HS-5 (cell line): ENCODE data around the gene APOA4.

Experiments
- DNase-seq: peaks from one replicate; pipeline ENCODE4 v3.0.0-alpha.2; 2012; ENCODE audit warnings: low read depth

APOA4 gene

GRCh38 chr11:116823031-116823843 is at the start of gene APOA4:
Gene APOA4 (minus strand): TSS chr11:116823304. CDS start chr11:116823191, 113 bp downstream.
- no peak for DNase-seq

GRCh38 chr11:116871248-116871647 is 48.1 kb upstream of the APOA4 start:
- peak; percentile 78 for DNase-seq

GRCh38 chr11:116870054-116870453 is 47.0 kb upstream of the APOA4 start:
- DNase-seq, result no peak

GRCh38 chr11:116869610-116870009 is 46.5 kb upstream of the APOA4 start:
- DNase-seq, result no peak

GRCh38 chr11:116868066-116868465 is 45.0 kb upstream of the APOA4 start:
- no peak for DNase-seq

GRCh38 chr11:116867619-116868018 is 44.5 kb upstream of the APOA4 start:
- DNase-seq, result no peak

- no peak for DNase-seq
These were observed 43.8 kb upstream of the APOA4 start for GRCh38 chr11:116866804-116867455.

- DNase-seq, result peak; percentile 41
These were observed 42.6 kb upstream of the APOA4 start for GRCh38 chr11:116865696-116866095.

GRCh38 chr11:116864531-116864930 is 41.4 kb upstream of the APOA4 start:
- no peak for DNase-seq

- DNase-seq, result no peak
These were observed 39.8 kb upstream of the APOA4 start for GRCh38 chr11:116862951-116863350.

GRCh38 chr11:116862185-116862584 is 39.1 kb upstream of the APOA4 start:
- no peak for DNase-seq

- peak; percentile 84 for DNase-seq
These were observed 38.4 kb upstream of the APOA4 start for GRCh38 chr11:116861539-116861938.

GRCh38 chr11:116860303-116860702 is 37.2 kb upstream of the APOA4 start:
- DNase-seq, result no peak

- no peak for DNase-seq
These were observed 36.1 kb upstream of the APOA4 start for GRCh38 chr11:116859175-116859574.

- no peak for DNase-seq
These were observed 34.8 kb upstream of the APOA4 start for GRCh38 chr11:116857936-116858335.

GRCh38 chr11:116857316-116857715 is 34.2 kb upstream of the APOA4 start:
- DNase-seq, result no peak

- DNase-seq, result no peak
These were observed 33.3 kb upstream of the APOA4 start for GRCh38 chr11:116856423-116856822.

GRCh38 chr11:116855413-116855812 is 32.3 kb upstream of the APOA4 start:
- DNase-seq, result no peak

GRCh38 chr11:116853461-116854073 is 30.5 kb upstream of the APOA4 start:
- peak; percentile 90 for DNase-seq

- DNase-seq, result no peak
These were observed 29.3 kb upstream of the APOA4 start for GRCh38 chr11:116852261-116853031.

- no peak for DNase-seq
These were observed 28.5 kb upstream of the APOA4 start for GRCh38 chr11:116851626-116852025.

- no peak for DNase-seq
These were observed 26.4 kb upstream of the APOA4 start for GRCh38 chr11:116849486-116849885.
